Pons (tissue), 1 donor: ENCODE results near the gene ZNHIT6.

ENCODE experiments used
- DNase-seq: peaks from one replicate; pipeline ENCODE4 v3.0.0-alpha.2; 2016; ENCODE audit warnings: low spot score

ZNHIT6 gene

DNA sequence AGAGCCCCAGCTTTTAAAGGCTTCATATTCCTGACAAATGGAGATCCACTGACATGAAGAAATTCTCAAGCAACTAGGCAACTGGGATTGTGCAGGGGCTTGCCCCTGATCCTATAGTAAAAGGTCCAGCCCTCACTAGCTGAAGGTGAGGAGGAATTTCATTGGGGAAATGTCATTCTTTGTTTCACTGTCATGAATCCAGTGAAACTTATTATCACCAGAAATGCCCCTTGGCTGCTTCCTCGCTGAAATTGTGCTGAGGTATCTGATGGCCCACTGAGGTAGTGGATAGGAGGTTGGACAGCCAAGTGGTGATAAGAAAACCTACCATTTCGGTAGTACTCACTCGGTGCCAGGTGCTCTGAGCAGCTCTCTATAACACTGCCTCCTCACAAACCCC lies 91.5 kb downstream of the ZNHIT6 start:
- DNase-seq = no peak

GRCh38 chr1:85616364-85616705 lies 91.9 kb downstream of the ZNHIT6 start:
- no peak for DNase-seq

DNA sequence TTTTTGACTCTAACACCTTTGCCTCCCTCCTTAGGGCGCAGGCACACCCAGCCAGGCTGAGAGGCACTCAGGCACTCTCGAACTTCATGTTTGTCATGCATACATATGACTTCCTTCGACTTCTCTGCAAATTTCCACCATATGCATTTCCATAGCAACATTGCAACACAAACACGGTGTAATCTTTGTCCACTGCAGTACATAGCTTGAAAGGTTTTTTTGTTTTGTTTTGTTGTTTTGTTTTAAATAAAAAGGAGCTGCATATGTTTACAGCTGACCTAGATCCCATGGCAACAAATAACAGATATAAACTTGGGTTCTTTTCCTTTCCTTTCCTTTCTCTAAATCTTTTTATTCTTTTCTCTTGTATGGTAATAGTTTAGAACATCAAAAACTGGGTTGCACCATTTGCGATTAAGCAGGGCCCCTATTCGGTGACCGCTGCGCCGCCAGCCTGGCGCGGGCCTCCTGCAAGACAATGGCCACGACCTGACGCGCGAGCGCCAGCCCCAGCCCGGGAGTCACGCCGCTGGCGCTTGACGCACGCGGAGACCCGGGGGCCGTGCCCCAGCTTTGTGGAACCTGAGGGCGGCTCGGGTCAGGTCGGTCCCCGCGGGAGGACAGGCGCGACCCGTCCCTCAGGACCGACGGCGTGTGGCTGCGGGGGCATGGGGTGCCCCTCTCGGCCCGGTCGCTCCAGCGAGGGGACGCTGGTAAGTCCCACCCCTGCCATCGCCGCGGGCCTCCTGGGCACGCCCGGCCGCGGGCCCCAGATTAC lies 92.5 kb downstream of the ZNHIT6 start:
- no peak for DNase-seq

DNA sequence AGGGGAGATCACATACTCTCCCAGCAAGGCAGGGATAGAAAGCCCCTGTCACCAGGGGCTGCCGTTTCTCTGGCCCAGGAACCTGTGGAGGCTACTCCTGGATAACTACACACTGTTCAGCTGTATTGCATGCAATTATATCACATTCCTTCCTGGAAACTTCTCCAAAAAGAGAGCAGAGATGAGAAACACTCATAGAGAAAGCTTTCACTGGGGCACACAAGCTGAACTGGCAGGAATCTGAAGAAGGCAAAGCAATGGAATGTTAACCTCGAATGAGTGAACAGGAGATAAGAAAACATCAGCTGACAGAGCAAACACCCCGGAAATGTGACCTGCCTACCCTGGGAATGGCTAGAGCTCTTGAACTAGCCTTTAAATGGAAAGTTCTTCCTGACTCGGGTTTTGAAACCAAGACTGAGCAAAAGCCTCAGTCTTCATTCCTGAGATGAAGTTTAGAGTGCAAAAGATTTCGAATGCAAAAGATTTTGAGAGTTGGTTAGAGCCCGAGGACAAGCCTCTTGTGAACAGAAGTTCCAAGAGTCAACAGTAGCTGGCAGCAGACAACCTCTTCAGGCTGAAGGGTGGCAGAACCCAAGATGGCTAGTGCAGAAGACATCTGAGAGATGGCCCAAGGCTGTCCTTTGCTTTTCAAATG lies 95.4 kb downstream of the ZNHIT6 start:
- peak; percentile 12 for DNase-seq

- DNase-seq = no peak
These were observed 96.4 kb downstream of the ZNHIT6 start for GRCh38 chr1:85611856-85612255.

DNA sequence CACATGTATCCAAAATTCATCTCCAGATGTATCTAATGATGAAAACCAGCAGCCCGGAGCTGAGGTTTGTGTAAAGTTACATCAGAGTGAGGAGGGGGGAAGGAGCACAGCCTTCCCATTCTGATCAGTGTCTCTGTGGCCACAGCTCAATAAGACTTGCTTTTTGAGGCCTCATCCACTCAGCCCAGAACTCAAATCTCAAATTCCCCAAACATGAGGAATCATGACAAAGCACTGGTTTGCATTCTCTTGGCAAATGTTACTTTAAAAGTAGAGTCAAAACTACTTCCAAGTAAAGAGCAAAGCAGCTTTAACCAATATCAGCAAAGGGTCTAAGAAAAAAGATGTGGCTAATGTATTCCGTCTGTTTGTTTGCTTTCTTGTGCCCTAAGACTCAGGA lies 96.8 kb downstream of the ZNHIT6 start:
- no peak for DNase-seq

GRCh38 chr1:85609976-85610375 lies 98.3 kb downstream of the ZNHIT6 start:
- DNase-seq = no peak

GRCh38 chr1:85608851-85609250 lies 99.4 kb downstream of the ZNHIT6 start:
- no peak for DNase-seq

DNA sequence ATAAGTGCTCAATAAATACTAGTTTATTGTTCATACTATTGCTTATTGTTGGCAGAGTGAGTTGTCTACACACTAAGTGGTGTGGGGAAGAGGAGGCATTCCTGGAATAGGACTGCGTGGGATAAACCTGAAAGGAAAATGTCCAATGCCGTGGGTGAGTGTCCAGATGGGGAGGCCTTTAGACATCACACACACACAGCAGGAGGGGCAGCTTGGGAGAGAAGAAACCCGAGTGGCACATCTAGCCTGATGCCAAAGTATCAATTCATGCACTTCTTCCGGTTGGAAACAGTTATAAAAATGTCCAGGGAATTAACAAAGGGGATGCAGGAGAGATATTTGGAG lies 100.3 kb downstream of the ZNHIT6 start:
- DNase-seq = no peak

GRCh38 chr1:85607126-85607920 lies 100.9 kb downstream of the ZNHIT6 start:
- no peak for DNase-seq

GRCh38 chr1:85606414-85606800 lies 101.8 kb downstream of the ZNHIT6 start:
- no peak for DNase-seq

DNA sequence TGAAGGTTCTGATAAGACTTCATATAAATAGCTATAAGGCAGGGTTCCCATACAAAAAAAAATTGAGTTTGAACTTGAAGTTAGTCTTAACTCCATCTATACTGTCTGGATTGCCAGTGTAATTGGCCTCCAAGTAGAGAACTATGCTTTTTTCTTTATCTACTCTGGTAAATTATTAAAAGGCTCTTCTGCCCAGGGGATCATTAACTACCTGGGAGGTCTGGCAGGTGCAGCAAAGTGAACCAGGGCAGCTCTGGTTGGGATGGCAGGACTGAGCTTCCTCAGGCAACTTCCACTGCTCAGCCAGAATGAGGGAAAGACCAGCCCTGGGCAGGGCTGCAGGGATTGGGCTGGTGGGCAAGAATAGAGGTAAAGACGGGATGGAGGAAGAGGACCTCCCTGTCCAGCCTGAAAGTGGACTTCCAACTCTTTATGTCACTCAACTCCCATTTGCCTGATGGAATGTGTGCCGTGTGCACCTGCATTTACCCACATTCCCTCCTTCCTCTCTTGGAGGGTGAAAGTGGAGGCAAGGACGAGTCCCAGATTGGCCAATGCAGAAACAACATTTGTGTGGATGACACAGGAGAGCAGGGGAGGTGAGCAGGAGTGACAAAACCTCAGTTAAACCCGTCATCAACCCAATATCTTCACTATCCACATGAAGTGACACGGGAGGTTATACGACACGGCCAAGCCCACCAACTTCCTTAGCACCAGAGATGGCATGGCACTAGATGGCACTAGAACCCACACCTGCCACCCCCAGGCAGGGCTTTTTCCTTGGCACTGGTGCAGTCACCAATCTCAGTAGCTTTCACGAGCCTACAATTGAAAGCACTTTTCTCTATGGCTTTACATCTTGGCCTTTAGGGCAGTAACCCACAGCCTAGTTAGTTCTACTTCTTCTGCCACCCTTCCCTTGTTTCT lies 102.5 kb downstream of the ZNHIT6 start:
- DNase-seq = no peak

- DNase-seq = no peak
These were observed 103.8 kb downstream of the ZNHIT6 start for GRCh38 chr1:85604298-85604997.

GRCh38 chr1:85603086-85603880 lies 105.0 kb downstream of the ZNHIT6 start:
- no peak for DNase-seq

GRCh38 chr1:85602571-85602970 lies 105.7 kb downstream of the ZNHIT6 start:
- DNase-seq = no peak

GRCh38 chr1:85601901-85602300 lies 106.3 kb downstream of the ZNHIT6 start:
- DNase-seq = no peak

DNA sequence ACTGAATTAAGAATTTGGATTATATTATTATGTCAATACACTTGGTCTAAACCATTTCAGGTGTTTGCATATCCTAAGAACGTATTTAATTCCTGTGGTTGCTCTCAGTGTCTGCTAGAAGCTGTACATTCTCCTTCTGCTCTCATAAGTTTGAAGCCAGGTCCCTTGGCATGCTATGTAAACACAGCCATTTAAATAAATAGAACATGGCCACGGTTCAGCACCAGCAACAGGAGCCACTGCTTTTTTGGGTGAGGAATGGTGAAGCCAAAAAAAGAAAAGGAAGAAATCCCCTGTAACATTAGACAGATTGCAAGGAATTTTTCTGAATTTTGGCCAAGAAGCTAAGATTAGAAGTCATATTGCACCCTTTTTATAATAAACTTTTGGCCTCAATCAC lies 108.6 kb downstream of the ZNHIT6 start:
- DNase-seq = no peak
